Gastroesophageal sphincter (tissue), 3 donors: ENCODE data around the gene TULP1.

Source experiments
- EP300 ChIP-seq: sonication (generic); formaldehyde crosslinking; IDR thresholded peaks from one replicate; pipeline ENCODE4 v1.6.1; 2017; ENCODE audit warnings: antibody characterized with exemption, mild to moderate bottlenecking
- POLR2A ChIP-seq, 2 donors: fragments of 450-650 bp; IDR thresholded peaks; one replicate each; pipeline ENCODE4 v1.6.1; 2017; ENCODE audit warnings: antibody characterized with exemption in 2 of 2, mild to moderate bottlenecking in 2 of 2, moderate library complexity in 1 of 2
- POLR2AphosphoS5 ChIP-seq: sonication (generic); formaldehyde crosslinking; IDR thresholded peaks from one replicate; pipeline ENCODE4 v1.6.1; 2017; ENCODE audit warnings: antibody characterized with exemption
- TF ChIP-seq, protein P1 (sequence below), 4 experiments: fragments of 200-600 bp in 2 of 4; fragments of 450-650 bp in 2 of 4; sonication (generic) in 1 of 4; IDR thresholded peaks; one replicate each; pipeline ENCODE4 v1.5.1; 2017 to 2019; ENCODE audit warnings: antibody characterized with exemption in 4 of 4, mild to moderate bottlenecking in 2 of 4, moderate library complexity in 2 of 4

DNA sequence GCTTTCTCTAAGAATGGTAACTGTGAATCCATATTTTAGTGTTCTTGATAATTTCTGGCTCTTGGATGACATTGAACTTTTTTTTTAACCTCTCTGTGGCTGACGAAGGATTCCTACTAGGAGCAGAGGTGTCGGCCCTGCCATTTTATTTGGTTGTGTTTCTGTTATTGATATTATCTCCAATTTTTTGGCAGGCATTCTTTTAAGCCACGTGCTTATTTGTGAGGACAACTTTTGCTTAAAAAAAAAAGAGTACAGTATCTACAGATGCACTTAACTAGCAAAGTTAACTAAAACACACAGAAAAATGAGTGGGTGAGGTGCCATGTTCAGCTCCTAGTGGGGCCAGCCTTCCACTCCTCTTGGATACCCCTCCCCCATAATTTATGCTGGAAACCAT is 59.5 kb downstream of the TULP1 start:
- TF ChIP-seq POLR2AphosphoS5 (no peak), POLR2A (IDR thresholded peaks at IDR 0.05) (no peak), EP300 (no peak)
- TF ChIP-seq, protein P1, sequence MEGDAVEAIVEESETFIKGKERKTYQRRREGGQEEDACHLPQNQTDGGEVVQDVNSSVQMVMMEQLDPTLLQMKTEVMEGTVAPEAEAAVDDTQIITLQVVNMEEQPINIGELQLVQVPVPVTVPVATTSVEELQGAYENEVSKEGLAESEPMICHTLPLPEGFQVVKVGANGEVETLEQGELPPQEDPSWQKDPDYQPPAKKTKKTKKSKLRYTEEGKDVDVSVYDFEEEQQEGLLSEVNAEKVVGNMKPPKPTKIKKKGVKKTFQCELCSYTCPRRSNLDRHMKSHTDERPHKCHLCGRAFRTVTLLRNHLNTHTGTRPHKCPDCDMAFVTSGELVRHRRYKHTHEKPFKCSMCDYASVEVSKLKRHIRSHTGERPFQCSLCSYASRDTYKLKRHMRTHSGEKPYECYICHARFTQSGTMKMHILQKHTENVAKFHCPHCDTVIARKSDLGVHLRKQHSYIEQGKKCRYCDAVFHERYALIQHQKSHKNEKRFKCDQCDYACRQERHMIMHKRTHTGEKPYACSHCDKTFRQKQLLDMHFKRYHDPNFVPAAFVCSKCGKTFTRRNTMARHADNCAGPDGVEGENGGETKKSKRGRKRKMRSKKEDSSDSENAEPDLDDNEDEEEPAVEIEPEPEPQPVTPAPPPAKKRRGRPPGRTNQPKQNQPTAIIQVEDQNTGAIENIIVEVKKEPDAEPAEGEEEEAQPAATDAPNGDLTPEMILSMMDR (IDR thresholded peaks at IDR 0.05) = no peak
